Body of pancreas (tissue), 4 donors: Measurements from ENCODE around the gene PSPC1. TPM values are rescaled to one million over a fixed set of nuclear protein-coding genes. Genes with fewer than 3 reads are reported as not detected.
"Not testable (repeated sequence)": the region's sequence is repeated elsewhere in the genome, so short reads cannot be mapped to it uniquely, and the experiment has no call there.

Source experiments
- ATAC-seq: fragments of 150-250 bp; one replicate; pipeline ENCODE4 v1.9.1; 2016
- DNase-seq, 4 donors: peaks; one replicate each; pipeline ENCODE4 v3.0.0-alpha.2; 2019
- H3K27ac ChIP-seq, 4 donors: fragments of 200-600 bp; sonication (generic); 1 replicate in 3 of 4; 2 replicates in 1 of 4; pipeline versions ENCODE4 v1.5.1 to v1.6.1; 2016 to 2019; ENCODE audit warnings: mild to moderate bottlenecking in 1 of 4, mixed read lengths in 1 of 4, moderate library complexity in 1 of 4
- H3K27me3 ChIP-seq, 2 donors: fragments of 200-600 bp; sonication (generic); one replicate each; pipeline ENCODE4 v1.6.0; 2016; ENCODE audit warnings: mild to moderate bottlenecking in 1 of 2
- H3K36me3 ChIP-seq, 2 donors: fragments of 200-600 bp; sonication (generic); replicated peaks in 1 of 2; 2 replicates each; pipeline ENCODE4 v1.5.1; 2016; ENCODE audit warnings: low read depth in 2 of 2; ENCODE audit not compliant: insufficient read depth in 1 of 2
- H3K4me1 ChIP-seq: fragments of 200-600 bp; sonication (generic); one replicate; pipeline ENCODE4 v1.6.0; 2016
- H3K4me3 ChIP-seq, 2 donors: fragments of 200-600 bp; sonication (generic); 1 replicate in 1 of 2; 2 replicates in 1 of 2; pipeline ENCODE4 v1.5.1; 2016 to 2019
- H3K9me3 ChIP-seq, 3 donors: fragments of 200-600 bp; sonication (generic); 1 replicate in 2 of 3; 2 replicates in 1 of 3; pipeline ENCODE4 v1.5.1; 2016
- CTCF ChIP-seq, 7 experiments: fragments of 450-650 bp in 4 of 7; fragments of 200-600 bp in 3 of 7; sonication (generic) in 3 of 7; IDR thresholded peaks; one replicate each; pipeline ENCODE4 v1.5.1; 2016 to 2019; ENCODE audit warnings: antibody characterized with exemption in 7 of 7
- POLR2A ChIP-seq, 3 donors: fragments of 450-650 bp; IDR thresholded peaks; one replicate each; pipeline ENCODE4 v1.6.1; 2016; ENCODE audit warnings: antibody characterized with exemption in 3 of 3, mild to moderate bottlenecking in 2 of 3
- WGBS, 2 donors: methylation state at CpG; one replicate each; pipeline ENCODE4 v1.1.5; 2017; 5-methylcytosine and 5-hydroxymethylcytosine counted together
- intact Hi-C: fragments of 100-400 bp; cut with DNase I; formaldehyde crosslinking; loops from one replicate; pipeline ENCODE4 v1.15.1; 2023
- total RNA-seq, 2 donors: library from RNA; depleted of rRNA; stranded (reverse); fragments of >200 nt; gene quantifications; one replicate each; pipeline ENCODE4 v1.1.0, GENCODE V29; 2016

PSPC1 gene
- total RNA-seq, 2 donors from 2014 or later, result 37.1 to 72.5 TPM

- WGBS, 2 donors, result 80 to 96% methylated on average over 7 of the region's 7 CpGs
- TF ChIP-seq POLR2A (IDR thresholded peaks at IDR 0.05) (no peak), CTCF (IDR thresholded peaks at IDR 0.05) (no peak)
- Histone ChIP-seq H3K4me3 (no peak overlapping the region), H3K4me1 (no peaks in the 10 kb centered on the region), H3K27ac (no peak overlapping the region), H3K36me3 (no peaks in the 10 kb centered on the region), H3K27me3 (no peaks in the 10 kb centered on the region), H3K9me3 (no peaks in the 10 kb centered on the region)
- intact Hi-C loops, result no loop called here
- no peak for ATAC-seq
- no peak for DNase-seq
These were observed 13.2 kb upstream of the PSPC1 start for GRCh38 chr13:19795956-19796355.

DNA sequence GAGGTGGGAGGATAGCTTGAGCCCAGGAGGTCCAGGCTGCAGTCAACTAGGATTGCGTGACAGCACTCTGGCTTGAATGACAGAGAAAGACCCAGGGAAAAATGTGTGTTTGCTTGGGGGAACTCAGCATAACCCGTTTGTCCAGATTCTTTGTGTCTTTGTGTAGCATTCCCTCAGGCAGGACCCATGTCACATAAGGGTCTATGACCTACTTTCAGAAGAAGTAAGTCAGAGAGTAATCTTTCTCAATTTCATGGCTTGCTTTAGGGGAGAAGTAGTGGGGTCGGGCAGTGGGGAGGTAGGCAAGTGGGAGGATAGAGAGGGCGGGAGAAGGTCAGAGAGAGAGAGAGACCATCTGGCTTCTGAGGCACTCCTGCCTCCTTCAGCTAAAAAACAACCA lies 11.9 kb upstream of the PSPC1 start:
- Histone ChIP-seq H3K36me3 (no peaks in the 10 kb centered on the region), H3K27me3 (no peaks in the 10 kb centered on the region), H3K27ac (no peak overlapping the region), H3K4me3 (no peak overlapping the region), H3K4me1 (no peaks in the 10 kb centered on the region), H3K9me3 (no peaks in the 10 kb centered on the region)
- peak in 1 of 4 donors; percentile 23 for DNase-seq
- ATAC-seq, result peak; percentile 63
- TF ChIP-seq POLR2A (IDR thresholded peaks at IDR 0.05), result no peak
- no peak for TF ChIP-seq CTCF (IDR thresholded peaks at IDR 0.05)
- intact Hi-C loops, result no loop called here
- WGBS, 2 donors, result 54 to 75% methylated on average over 3 to 4 of the region's 4 CpGs

DNA sequence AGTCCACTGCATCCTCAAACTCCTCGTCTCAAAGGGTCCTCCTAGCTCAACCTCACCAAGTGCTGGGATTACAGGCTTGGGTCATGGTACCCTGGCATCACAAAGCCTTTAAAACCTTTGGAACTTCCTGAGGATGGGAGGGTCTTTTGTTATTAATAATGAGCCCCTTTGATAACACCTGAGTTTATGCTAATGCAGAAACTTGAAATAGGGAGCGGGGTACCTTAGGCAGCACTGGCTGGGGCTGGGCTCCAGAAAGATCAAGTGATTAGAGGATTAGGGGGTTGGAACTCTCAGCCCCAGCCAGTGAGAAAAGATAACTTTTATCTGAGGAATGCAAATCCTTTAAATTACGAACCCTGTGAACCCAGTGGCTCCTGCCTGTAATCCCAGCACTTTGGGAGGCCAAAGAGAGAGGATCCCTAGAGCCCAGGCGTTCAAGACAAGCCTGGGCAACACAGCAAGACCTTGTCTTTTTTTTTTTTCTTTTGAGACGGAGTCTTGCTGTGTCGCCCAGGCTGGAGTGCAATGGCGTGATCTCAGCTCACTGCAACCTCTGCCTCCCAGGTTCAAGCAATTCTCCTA lies 9.3 kb upstream of the PSPC1 start:
- no peak overlapping the region for H3K27ac ChIP-seq
- ATAC-seq (no peak), DNase-seq (no peak)
- no peaks in the 10 kb centered on the region for H3K27me3 ChIP-seq
- H3K9me3 ChIP-seq, result no peaks in the 10 kb centered on the region
- WGBS, 2 donors, result 84 to 92% methylated on average over 7 of the region's 7 CpGs
- no peak overlapping the region for H3K4me3 ChIP-seq
- intact Hi-C loops, result no loop called here
- no peak for TF ChIP-seq POLR2A (IDR thresholded peaks at IDR 0.05)
- no peak for TF ChIP-seq CTCF (IDR thresholded peaks at IDR 0.05)
- no peaks in the 10 kb centered on the region for H3K36me3 ChIP-seq
- no peaks in the 10 kb centered on the region for H3K4me1 ChIP-seq

- TF ChIP-seq CTCF (IDR thresholded peaks at IDR 0.05) (peak in 1 of 7 experiments; percentile 12), POLR2A (IDR thresholded peaks at IDR 0.05) (no peak)
- peaks cover 8% of the 10 kb centered on the region for H3K4me1 ChIP-seq
- no peaks in the 10 kb centered on the region for H3K27me3 ChIP-seq
- H3K4me3 ChIP-seq, result peak overlapping the region; percentile 74 to 94
- ATAC-seq (peak; percentile 67), DNase-seq (peak; percentile 59 to 70 (median 66))
- no peaks in the 10 kb centered on the region for H3K9me3 ChIP-seq
- 0% methylated on average over 34 to 77 of the region's 77 CpGs for WGBS, 2 donors
- H3K36me3 ChIP-seq, result no peaks in the 10 kb centered on the region
- intact Hi-C loops, result no loop called here
- peak overlapping the region; percentile 76 to 95 (median 92) for H3K27ac ChIP-seq
These were observed 557 bp downstream of the PSPC1 start for GRCh38 chr13:19782049-19782726.

- TF ChIP-seq POLR2A (IDR thresholded peaks at IDR 0.05) (no peak), CTCF (IDR thresholded peaks at IDR 0.05) (no peak)
- Histone ChIP-seq H3K9me3 (no peaks in the 10 kb centered on the region), H3K27ac (peak overlapping the region in 3 of 4 donors; percentile 89 to 95 (median 95)), H3K4me1 (peaks cover 8% of the 10 kb centered on the region), H3K27me3 (no peaks in the 10 kb centered on the region), H3K36me3 (no peaks in the 10 kb centered on the region), H3K4me3 (peak overlapping the region; percentile 74 to 94)
- intact Hi-C loops, result no loop called here
- WGBS, 2 donors, result 7 to 10% methylated on average over 9 of the region's 9 CpGs
- no peak for DNase-seq
- ATAC-seq, result no peak
These were observed 1.2 kb downstream of the PSPC1 start for GRCh38 chr13:19781526-19781925.

GRCh38 chr13:19780753-19781418 lies 1.9 kb downstream of the PSPC1 start:
- H3K27me3 ChIP-seq, DNase-seq, H3K4me1 ChIP-seq, H3K36me3 ChIP-seq, ATAC-seq, H3K27ac ChIP-seq, intact Hi-C loops, H3K9me3 ChIP-seq: not testable (repeated sequence)
- H3K4me3 ChIP-seq, result peak overlapping the region in 1 of 2 donors; percentile 94
- 91 to 94% methylated on average over 22 of the region's 22 CpGs for WGBS, 2 donors
